ENCODE data around the gene CROCC.
"Not testable (repeated sequence)": the region's sequence is repeated elsewhere in the genome, so short reads cannot be mapped to it uniquely, and the experiment has no call there.

Gene CROCC

GRCh38 chr1:16961297-16962133 is 39.8 kb downstream of the CROCC start:
- Mint-ChIP-seq H3K27me3 (ENCODE audit: low read depth) (no peaks in the 10 kb centered on the region), H3K4me1 (peaks cover 23% of the 10 kb centered on the region), H3K9me3 (no peaks in the 10 kb centered on the region), H3K27ac (peak overlapping the region; percentile 81 to 96 (median 89)), H3K4me3 (peak overlapping the region; percentile 76 to 86 (median 84)), H3K36me3 (ENCODE audit: low read depth) (peaks cover 13% of the 10 kb centered on the region)
- TF ChIP-seq CTCF (IDR thresholded peaks at IDR 0.05; ENCODE audit: unreplicated experiment in 3 of 3): no peak

- H3K27me3 Mint-ChIP-seq (ENCODE audit: low read depth); H3K9me3 Mint-ChIP-seq; H3K4me3 Mint-ChIP-seq; H3K27ac Mint-ChIP-seq: not testable (repeated sequence)
- peaks cover 32% of the 10 kb centered on the region for H3K4me1 Mint-ChIP-seq
- peaks cover 20% of the 10 kb centered on the region for H3K36me3 Mint-ChIP-seq (ENCODE audit: low read depth)
Observed at GRCh38 chr1:16964169-16964568, 42.4 kb downstream of the CROCC start.

GRCh38 chr1:16965486-16966067 is 43.8 kb downstream of the CROCC start:
- H3K27me3 Mint-ChIP-seq (ENCODE audit: low read depth): no peaks in the 10 kb centered on the region
- H3K27ac Mint-ChIP-seq: peak overlapping the region; percentile 57 to 94 (median 87)
- no peak for TF ChIP-seq CTCF (IDR thresholded peaks at IDR 0.05; ENCODE audit: unreplicated experiment in 3 of 3)
- no peaks in the 10 kb centered on the region for H3K9me3 Mint-ChIP-seq
- peaks cover 20% of the 10 kb centered on the region for H3K36me3 Mint-ChIP-seq (ENCODE audit: low read depth)
- peaks cover 34% of the 10 kb centered on the region for H3K4me1 Mint-ChIP-seq
- peak overlapping the region in 1 of 3 experiments; percentile 11 for H3K4me3 Mint-ChIP-seq

- Mint-ChIP-seq H3K36me3 (ENCODE audit: low read depth) (peaks cover 20% of the 10 kb centered on the region), H3K9me3 (no peaks in the 10 kb centered on the region), H3K4me1 (peaks cover 40% of the 10 kb centered on the region), H3K27me3 (ENCODE audit: low read depth) (no peaks in the 10 kb centered on the region), H3K4me3 (no peak overlapping the region), H3K27ac (peak overlapping the region; percentile 87 to 99 (median 98))
- no peak for TF ChIP-seq CTCF (IDR thresholded peaks at IDR 0.05; ENCODE audit: unreplicated experiment in 3 of 3)
Observed at GRCh38 chr1:16966282-16966681, 44.6 kb downstream of the CROCC start.

- no peaks in the 10 kb centered on the region for H3K9me3 Mint-ChIP-seq
- H3K27ac Mint-ChIP-seq: peak overlapping the region; percentile 87 to 99 (median 98)
- H3K4me1 Mint-ChIP-seq: peaks cover 39% of the 10 kb centered on the region
Observed at GRCh38 chr1:16967095-16967575, 45.4 kb downstream of the CROCC start.

More at GRCh38 chr1:16967095-16967575, 45.4 kb downstream of the CROCC start:
- no peak for TF ChIP-seq CTCF (IDR thresholded peaks at IDR 0.05; ENCODE audit: unreplicated experiment in 3 of 3)
- Mint-ChIP-seq H3K4me3 (peak overlapping the region in 2 of 3 experiments; percentile 37 to 59), H3K36me3 (ENCODE audit: low read depth) (peaks cover 20% of the 10 kb centered on the region), H3K27me3 (ENCODE audit: low read depth) (no peaks in the 10 kb centered on the region)

Measured in nephron (organoid).